Activated T-cell treated with anti-CD3 and anti-CD28 coated beads for 4 hours (primary cell): ENCODE measurements around the gene TTC9.

ENCODE experiments used
- DNase-seq: peaks from one replicate; pipeline ENCODE4 v3.0.0-alpha.2; 2020

The TTC9 gene

DNA sequence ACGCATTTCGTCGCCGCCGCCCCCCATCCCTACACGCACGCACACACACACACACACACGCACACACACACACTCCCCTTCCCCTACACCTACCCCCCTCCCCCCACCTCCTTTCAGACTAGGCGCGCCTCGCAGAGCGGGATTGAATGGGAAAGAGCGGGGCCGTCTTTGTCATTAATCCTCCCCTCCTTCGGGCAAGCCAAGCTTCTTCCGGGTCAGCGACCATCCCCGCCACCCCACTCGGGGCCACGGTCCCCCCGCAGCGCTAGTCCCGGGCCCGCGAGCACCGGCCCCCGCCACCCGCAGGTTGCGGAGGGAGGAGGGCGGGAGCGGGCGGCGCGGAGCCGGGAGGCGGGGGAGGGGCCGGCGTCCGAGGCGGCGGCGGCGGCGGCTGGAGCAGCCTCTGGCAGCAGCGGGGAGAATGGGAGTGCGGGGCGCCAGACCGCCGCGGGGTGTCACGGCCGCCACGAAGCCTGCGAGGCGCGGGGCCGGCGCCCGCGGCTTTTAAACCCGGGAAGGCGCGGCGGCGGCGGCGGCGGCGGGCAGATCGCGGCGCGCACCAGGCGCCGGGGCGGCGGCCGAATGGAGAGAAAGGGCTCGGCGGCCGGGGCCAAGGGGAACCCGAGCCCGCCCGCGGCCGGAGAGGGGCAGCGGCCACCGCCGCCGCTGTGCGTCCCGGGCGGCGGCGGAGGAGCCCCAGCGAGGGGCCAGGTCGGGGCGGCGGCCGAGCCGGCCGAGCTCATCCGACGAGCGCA lies at the start of gene TTC9:
TTC9 (plus strand) TSS at position 369 of the 755 bp plus-strand sequence; CDS start at position 583, 214 bp downstream.
- DNase-seq: no peak

DNA sequence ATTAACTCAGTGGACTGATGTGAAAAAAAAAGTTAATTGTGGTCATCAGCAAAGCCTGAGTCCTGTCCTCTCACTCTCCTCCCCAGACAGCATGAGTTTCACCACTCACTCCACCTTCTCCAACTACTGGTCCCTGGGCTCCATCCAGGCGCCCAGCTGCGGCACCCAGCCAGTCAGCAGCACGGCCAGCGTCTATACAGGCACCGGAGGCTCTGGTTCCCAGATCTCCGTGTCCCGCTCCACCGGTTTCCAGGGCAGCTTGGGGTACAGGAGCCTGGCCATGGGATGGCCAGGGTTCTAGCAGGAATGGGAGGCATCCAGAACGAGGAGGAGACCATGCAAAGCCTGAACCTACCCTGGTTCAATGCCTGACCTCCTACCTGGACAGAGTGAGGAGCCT lies 47.3 kb upstream of the TTC9 start:
- DNase-seq: no peak

DNA sequence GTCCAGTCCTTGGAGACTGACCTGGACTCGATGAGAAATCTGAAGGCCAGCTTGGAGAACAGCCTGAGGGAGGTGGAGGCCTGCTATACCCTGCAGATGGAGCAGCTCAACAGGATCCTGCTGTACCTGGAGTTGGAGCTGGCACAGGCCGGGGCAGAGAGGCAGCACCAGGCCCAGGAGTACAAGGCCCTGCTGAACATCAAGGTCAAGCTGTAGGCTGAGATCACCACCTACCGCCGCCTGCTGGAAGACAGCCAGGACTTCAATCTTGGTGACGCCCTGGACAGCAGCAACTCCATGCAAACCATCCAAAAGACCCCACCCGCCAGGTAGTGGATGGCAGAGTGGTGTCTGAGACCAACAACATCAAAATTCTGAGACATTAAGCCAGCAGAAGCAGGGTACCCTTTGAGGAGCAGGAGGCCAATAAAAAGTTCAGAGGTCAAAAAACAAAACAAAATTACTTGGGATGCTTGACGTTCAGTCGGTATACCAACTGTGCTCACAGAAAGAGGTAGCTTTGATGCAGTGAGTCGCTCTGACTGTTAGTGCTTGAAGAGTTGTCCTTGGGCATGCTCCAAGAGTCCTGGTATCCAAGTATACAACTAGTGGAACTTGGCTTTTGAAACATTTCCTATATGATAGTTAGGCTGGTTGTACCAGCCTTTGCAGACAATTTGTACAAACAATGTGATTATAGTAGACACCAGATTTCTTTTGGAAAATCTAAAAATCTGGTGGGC lies 46.1 kb upstream of the TTC9 start:
- no peak for DNase-seq

DNA sequence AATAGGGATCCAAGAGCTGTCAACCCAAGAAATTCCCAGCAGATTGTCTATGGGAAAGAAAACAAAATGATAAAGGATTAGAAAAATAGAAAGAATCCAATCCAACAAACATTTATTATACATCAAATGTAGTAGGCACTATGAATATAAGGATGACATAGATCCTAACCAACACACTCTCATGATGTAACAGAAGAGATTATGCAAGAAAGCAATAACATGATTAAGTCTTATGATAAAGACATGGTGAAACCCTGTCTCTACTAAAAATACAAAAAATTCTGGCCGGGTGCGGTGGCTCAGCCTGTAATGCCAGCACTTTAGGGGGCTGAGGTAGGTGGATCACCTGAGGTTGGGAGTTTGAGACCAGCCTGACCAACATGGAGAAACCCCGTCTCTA lies 44.0 kb upstream of the TTC9 start:
- no peak for DNase-seq

DNA sequence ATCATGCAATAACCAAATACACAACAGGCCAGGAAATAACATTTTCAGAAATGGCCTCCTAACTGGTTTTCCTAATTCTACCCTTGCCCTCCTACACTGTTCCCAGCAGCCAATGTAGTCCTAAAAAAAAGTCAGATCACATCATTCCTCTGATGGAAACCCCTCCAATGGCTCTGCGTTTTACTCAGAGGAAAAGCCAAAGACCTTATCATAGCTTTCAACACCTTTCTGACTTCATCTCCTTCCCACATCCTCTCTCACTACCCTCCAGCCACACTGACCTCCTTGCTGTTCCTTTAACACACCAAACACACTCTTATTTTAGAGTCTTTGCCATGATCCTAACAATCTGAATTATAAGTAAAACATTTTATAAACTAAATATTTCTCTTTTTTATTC lies 42.4 kb upstream of the TTC9 start:
- no peak for DNase-seq

DNA sequence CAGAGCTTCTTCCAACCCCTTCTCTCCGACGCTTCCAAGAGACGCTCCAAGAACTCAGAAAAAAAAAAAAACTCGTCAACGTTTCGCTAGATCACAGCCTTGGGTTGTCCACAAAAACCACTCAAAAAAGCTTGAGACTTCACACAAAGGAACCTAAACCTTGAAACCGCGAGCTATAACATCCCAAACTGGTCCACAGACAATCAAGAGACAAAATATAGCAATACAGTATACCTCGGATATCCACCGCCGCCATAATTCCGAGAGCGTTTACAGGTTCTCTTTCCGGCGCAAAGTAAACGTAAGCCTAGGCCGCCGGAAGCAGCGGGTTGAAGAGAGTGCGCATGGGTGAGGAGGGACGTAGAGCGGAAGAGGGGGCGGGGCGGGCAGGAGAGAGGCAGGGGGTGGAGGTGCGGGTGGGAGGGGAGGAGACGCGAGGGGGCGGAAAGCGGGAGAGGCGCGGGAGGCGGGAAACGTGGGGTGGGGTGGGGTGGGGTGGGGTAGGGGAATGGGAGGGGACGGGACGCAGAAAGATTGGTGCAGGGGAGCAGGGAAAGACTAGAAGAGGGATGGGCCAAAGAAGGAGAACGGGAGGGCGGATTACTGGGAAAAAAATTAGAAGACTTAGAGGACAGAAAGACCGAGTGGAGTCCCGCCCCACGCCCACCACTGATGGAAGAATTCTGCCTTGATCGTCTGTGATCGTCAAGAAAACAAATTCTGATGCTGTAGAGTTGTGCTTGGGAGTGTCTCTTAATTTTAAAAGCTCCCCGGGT lies 41.1 kb upstream of the TTC9 start, which contains the start of gene MED6:
MED6 (minus strand) TSS at position 274 of the 776 bp plus-strand sequence; CDS start at position 256, 18 bp downstream.
- DNase-seq: peak; percentile 92

DNA sequence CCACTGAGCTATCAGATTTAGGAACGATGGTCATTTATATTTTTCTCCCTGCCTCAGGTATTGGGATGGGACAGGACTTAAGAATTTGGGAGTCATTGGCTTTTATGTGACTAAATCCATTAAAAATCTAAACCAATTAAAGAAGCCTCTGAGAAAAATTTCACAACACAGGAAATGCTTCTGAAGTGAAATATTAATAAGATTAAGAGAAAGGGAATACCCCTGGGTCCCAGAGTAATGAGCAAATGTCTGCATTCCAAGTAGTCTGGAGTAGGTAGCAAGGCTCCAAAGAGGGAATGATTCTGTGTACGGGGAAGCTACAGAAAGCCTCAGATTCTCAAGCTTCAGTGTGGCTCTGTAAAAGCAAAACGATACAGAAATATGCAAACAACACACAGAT lies 40.6 kb upstream of the TTC9 start:
- DNase-seq: no peak

DNA sequence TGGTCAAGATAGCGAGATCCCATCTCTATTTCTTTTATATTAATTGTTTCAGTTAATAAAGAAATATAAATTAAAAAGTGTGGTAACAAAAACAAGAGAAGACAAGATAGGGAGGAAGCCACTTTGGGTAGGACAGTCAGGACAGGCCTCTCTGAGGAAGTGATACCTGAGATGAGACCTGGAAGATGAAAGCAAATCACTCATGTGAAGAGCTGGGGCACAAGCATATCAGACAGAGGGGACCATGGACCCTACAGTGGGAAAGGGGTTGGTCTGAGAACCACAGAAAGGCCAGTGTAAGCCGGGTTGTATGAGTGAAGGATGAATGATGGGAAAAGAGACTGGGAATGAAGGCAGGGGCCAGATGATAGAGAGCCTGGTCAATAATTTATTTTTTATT lies 39.5 kb upstream of the TTC9 start:
- no peak for DNase-seq

DNA sequence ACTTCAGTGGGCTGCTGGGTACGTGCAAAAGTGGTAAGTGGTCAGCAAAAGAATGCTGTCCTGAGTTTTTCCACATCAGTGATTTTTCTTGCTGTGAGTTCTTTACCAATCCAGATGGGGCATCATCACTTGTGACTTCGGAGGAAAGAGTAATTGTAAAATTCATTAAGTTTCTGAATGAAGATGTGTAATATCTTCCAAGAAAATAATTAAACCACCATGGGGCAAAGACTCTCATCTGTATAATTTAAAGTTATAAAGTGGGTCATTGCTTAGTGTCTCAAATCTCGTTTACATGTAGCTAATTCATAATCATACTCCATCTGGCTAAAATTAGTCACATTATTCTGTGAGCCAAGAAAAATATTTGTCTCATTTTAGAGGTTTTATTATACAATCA lies 30.5 kb upstream of the TTC9 start:
- no peak for DNase-seq

DNA sequence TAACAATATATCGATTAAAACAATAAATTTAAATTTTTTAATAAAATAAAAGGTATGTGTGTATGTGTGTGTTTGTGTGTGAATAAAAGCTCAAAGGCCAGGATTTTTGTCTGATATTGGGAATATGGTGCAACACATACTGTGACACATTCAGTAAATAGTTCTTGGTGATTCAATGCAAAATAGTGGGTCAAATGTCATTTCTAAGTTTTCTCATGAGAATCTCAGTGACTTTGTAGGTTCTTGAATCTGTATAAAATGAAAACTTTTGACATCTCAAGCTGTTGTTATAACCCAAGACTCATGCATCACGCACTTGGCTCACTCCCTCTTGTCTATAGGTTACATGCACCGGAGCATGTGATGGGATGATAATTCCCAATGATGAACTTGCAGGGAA lies 25.1 kb upstream of the TTC9 start:
- no peak for DNase-seq

DNA sequence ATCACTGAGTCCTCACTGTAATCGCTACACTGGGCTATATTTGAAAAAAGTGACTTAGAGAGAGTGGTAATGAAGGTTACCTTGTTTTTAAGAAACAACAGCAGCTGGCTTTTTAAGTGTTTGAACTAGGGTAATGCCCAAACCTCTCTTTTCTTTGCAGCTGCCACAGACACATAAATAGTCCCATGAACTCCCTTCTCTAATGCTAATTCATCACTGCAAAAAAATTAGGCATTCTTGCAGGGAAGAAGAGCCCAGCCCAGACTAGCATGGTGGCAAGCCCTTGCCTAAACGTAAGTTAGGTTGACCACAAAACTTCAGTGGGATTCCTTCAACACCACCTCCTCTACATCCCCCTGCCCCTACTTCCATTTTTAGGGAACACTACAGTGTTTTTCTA lies 23.4 kb upstream of the TTC9 start:
- no peak for DNase-seq

DNA sequence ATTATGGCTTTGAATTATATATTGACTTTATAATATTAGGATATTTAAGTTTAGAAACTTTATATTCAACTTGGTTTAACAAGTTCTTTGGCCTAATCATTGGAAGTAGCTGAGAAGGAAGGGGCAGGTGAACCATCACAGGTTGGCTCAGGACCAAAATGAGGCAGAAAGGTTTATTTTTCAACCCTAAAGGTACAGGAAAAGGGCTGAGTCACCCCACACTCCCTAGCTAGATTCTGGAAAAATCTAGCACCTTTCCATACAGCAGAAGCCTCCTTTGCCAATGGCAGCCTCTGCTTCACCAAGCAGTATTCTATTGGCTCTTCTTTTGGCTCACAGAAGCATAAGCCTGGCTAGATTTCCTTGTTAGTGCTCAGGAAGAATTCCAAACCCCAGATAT lies 22.0 kb upstream of the TTC9 start:
- no peak for DNase-seq

DNA sequence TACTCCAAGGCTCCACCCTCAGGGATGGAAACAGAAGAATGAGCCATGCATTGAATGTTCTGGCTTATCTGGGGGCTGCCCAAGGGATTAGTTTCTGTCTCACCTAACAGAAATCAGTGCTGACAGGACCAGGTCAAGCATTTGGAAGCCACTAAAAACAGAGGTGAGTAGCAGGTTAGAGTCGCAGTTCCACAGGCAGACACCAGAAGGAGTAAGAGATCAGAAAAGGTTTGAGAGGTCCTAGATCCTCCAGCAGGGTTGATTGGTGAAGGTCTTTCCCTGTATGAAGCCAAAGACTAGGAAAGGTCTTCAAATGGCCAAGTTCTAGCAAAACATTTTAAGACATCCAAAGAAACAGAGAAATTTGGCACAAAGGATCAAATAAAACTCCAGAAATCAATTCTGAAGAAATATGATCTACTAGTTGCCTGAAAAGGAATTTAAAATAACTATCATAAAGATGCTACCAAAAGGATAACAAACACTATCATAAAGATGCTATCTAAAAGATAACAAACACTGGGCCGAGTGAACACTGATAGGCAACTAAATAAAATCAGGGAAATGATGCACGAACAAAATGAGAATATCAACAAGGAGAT lies 19.5 kb upstream of the TTC9 start:
- DNase-seq: peak; percentile 48

DNA sequence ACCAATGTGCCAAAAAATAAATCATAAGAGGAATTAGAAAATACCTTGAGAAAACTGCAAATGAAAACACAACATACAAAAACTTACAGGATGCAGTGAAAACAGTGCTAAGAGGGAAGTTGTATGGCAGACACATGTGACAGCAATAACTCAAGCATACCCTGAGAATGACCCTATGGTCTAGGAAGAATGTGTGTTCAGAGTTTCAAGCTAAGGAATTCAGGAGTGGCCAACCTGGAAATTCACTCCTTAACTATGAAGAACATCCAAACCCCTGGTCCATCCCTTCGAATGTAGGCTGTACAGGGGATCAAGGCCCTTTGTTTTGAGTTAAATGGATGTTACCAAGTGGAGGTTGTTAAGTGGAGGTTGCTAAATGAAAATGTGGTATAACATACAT lies 16.7 kb upstream of the TTC9 start:
- DNase-seq: no peak

DNA sequence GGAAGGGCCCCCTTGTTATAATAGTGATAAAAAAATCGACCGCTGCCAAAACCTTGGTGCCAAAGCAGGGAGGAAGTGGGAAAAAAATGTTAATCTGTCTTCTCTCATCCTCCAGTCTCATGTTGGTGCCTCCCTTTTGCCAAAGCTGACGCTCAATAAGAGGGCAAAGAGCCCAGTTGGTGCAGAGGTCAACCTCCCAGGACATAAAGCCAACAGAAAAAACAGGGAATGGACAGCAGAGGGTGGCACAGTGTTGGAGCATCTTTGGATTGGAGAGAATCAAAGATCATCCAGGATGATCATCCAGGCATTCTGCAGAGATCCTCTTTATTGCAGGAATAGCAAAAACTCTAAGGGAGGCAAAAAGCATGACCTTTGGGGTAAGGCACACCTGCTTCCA lies 9.8 kb upstream of the TTC9 start:
- DNase-seq: no peak

DNA sequence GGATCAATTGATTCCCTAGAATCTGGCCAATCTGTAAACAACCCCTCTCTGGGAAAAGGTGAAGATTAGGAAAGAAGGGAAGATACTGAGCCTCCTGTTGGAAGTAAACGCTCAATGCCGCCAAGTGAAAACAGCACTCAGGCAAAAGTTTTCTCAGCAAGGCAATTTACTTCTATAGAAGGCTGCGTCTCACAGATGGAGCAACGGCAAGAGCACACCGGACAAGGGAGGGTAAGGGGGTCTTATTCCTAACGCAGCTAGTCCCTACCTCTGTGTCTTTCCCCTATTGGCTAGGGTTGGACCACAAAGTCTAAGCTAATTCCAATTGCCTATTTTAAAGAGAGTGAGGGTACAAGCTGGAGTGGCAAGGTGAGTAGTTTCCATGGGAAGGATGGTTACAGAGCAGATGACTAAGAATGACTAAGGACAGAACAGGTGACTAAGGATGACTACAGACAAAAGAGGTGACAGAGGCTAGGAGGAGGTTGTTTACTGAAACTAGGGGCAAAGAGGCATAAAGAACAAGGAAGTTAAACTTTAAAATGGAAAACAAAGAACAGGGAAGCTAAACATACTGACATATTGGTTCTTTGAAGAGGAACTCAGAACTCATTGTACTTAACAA lies 5.6 kb upstream of the TTC9 start:
- no peak for DNase-seq

DNA sequence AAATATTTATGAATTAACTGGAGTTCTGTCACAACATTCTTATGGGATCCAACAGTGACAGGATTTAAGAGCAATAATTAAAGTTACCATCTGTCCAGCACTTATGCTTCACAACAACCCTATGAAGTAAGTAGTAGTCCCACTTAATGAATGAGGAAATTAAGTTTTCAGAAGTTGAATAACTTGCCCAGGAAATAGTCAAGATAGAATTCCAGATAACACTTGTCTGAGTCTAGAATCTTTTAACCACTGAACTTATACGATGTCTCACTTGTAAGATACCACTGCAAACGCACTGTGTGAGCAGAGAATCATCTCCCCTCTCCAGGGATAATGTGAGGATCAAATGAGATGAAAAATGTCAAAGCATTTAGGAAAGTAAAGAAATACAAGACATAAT lies 3.3 kb upstream of the TTC9 start:
- no peak for DNase-seq

DNA sequence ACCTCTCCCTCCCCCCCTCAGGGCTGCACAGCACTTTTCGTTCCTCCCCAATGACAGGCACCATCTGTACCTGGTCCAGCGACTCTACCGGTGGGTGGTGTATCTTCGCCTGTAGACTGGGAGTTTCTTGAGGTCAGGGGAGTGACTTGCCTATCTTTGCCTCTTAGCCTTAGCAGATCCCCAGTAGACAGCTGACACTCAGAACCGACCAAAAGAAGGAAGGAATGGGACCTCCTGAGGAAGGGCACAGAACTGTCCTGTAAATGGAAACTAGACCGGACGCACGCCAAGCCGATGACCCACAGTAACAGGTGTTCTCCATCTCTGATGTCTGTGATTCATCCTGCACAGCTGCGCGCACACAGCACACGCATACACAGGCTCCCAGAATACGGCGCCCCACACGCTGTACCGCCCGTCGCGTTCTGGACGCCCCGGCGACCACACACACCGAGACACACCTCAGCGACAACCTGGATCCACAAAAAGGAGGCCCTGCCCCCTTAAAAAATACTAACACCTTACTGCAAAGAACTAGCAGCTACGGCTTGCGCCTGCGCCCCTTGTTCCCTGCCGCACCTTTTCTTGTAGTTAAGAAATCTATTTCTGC lies 673 bp upstream of the TTC9 start:
- peak; percentile 25 for DNase-seq

DNA sequence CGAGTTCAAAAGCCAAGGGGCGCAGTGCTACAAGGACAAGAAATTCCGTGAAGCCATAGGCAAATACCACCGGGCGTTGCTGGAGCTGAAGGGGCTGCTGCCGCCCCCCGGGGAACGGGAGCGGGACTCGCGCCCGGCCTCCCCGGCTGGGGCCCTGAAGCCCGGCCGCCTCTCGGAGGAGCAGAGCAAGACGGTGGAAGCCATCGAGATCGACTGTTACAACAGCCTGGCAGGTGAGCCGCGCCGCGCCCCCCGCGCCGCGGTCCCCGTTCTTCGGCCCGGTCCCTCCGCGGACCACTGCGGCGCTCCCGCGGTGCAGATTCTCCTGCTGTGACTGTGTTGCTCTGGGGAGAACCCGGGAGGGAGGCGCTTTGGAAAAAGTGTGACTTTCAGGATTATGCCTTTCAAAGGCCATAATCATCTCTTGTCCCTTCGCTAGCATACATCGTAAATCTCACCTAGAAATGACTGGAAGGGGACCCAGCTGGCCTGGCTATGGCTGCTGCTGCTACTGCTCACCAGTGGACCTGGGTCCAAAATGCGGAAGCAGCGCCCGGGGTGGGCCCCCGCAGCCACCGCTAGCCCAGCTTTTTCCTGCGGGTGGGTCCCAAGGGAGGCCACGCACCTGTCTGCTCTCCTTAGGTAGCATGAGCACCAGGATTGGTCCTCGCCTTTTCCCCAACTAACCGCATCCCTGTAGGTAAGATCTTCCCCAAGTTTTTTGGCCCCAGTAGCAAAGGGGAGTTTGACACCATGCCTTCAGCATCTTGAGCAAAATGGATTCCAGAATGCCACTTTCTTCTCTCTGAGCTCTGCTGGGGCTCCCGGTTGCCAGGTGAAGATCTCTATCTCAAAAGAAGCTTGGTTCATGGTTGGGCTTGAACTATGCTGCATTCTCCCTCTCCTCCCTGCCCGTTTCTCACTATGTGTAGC lies 853 bp downstream of the TTC9 start:
- no peak for DNase-seq

DNA sequence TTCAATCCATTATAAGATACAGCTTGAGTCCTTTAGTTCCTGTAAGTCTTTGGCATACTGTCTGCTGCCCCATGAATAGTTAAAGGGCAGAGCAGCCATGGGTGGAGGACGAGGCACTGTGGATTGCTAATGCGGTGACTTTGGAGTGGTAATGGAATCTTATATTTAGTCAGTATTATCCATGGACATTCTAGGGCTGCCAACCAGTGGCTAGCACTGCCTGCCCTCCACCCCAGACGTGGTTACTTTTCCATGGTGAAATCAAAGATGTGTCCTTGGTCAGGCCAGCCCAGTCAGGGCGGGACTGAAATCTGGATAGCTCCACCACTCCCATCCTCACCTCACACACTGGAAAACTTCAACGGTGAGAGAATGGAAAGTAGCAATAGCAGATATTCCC lies 2.3 kb downstream of the TTC9 start:
- DNase-seq: no peak

DNA sequence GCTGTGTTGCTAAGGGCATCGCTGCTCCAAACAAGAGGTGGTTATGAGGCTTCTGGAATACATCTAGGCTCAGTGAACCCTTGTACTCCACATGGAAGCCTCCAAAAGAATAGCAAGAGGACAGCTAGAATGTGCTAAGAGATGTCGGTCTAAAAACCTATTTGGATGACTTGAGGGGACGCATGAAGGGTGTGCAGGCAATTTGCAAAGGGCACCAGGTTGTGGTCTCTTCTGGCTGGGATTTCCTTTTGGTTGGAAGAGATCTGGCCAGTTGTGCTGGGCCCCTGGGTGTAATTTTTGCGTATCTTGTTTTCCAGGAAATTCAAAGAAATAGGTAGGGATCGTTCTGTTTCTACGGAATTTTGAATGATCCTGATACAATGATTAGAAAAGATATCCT lies 4.2 kb downstream of the TTC9 start:
- DNase-seq: no peak
